Osteocyte (in vitro differentiated cells): ENCODE measurements around the gene PLA2G1B. TPM values are rescaled to one million over a fixed set of nuclear protein-coding genes. Genes with fewer than 3 reads are reported as not detected.
"Not testable (repeated sequence)": the region's sequence is repeated elsewhere in the genome, so short reads cannot be mapped to it uniquely, and the experiment has no call there.

Source experiments
- DNase-seq: peaks from one replicate; pipeline ENCODE4 v3.0.0; 2021; ENCODE audit warnings: mixed read lengths; ENCODE audit not compliant: unreplicated experiment; ENCODE audit errors: extremely low spot score
- H3K27ac Mint-ChIP-seq: one replicate; pipeline ENCODE4 v1.8.0; 2021; ENCODE audit warnings: mild to moderate bottlenecking, mixed read lengths; ENCODE audit not compliant: unreplicated experiment
- H3K27me3 Mint-ChIP-seq: one replicate; pipeline ENCODE4 v1.8.0; 2021; ENCODE audit warnings: mixed read lengths; ENCODE audit not compliant: unreplicated experiment
- H3K36me3 Mint-ChIP-seq: one replicate; pipeline ENCODE4 v1.8.0; 2021; ENCODE audit warnings: mixed read lengths; ENCODE audit not compliant: unreplicated experiment
- H3K4me1 Mint-ChIP-seq: one replicate; pipeline ENCODE4 v1.8.0; 2021; ENCODE audit warnings: mixed read lengths; ENCODE audit not compliant: unreplicated experiment
- H3K4me3 Mint-ChIP-seq: one replicate; pipeline ENCODE4 v1.8.0; 2021; ENCODE audit warnings: mild to moderate bottlenecking, moderate library complexity, mixed read lengths; ENCODE audit not compliant: unreplicated experiment
- H3K9me3 Mint-ChIP-seq: one replicate; pipeline ENCODE4 v1.8.0; 2021; ENCODE audit warnings: mixed read lengths; ENCODE audit not compliant: unreplicated experiment
- CTCF ChIP-seq: fragments of 200-600 bp; sonication (generic); IDR thresholded peaks from 2 replicates; pipeline ENCODE4 v1.5.0; 2021; ENCODE audit warnings: antibody characterized with exemption, mild to moderate bottlenecking, moderate library complexity
- total RNA-seq: library from RNA; stranded (reverse); gene quantifications from 2 replicates; pipeline ENCODE4 v1.2.1, GENCODE V29; 2021

PLA2G1B gene
- total RNA-seq, 1 donor from 2014 or later, result 0.67 TPM

GRCh38 chr12:120337730-120338129, 10.2 kb upstream of the PLA2G1B start:
- Mint-ChIP-seq H3K4me3 (no peak overlapping the region), H3K27ac (no peak overlapping the region), H3K36me3 (peaks cover 2% of the 10 kb centered on the region), H3K27me3 (peaks cover 14% of the 10 kb centered on the region), H3K4me1 (no peaks in the 10 kb centered on the region), H3K9me3 (peaks cover 5% of the 10 kb centered on the region)
- TF ChIP-seq CTCF, result no peak
- DNase-seq, result no peak

- H3K27me3 Mint-ChIP-seq, result peaks cover 24% of the 10 kb centered on the region
- H3K36me3 Mint-ChIP-seq, H3K27ac Mint-ChIP-seq, H3K4me3 Mint-ChIP-seq, H3K9me3 Mint-ChIP-seq, DNase-seq, H3K4me1 Mint-ChIP-seq: not testable (repeated sequence)
These were observed 8.8 kb upstream of the PLA2G1B start for GRCh38 chr12:120336392-120336791.

GRCh38 chr12:120335447-120335846, 7.9 kb upstream of the PLA2G1B start:
- not testable (repeated sequence) for H3K9me3 Mint-ChIP-seq, DNase-seq, H3K4me1 Mint-ChIP-seq, H3K4me3 Mint-ChIP-seq, H3K36me3 Mint-ChIP-seq, H3K27ac Mint-ChIP-seq
- peaks cover 25% of the 10 kb centered on the region for H3K27me3 Mint-ChIP-seq
- TF ChIP-seq CTCF, result peak; percentile 75

- no peak for TF ChIP-seq CTCF
- Mint-ChIP-seq H3K9me3 (no peaks in the 10 kb centered on the region), H3K4me1 (no peaks in the 10 kb centered on the region), H3K36me3 (no peaks in the 10 kb centered on the region), H3K27me3 (peaks cover 14% of the 10 kb centered on the region), H3K4me3 (no peak overlapping the region), H3K27ac (no peak overlapping the region)
- DNase-seq, result no peak
These were observed 4.9 kb upstream of the PLA2G1B start for GRCh38 chr12:120332523-120332922.

- Mint-ChIP-seq H3K4me1 (no peaks in the 10 kb centered on the region), H3K36me3 (no peaks in the 10 kb centered on the region), H3K9me3 (no peaks in the 10 kb centered on the region), H3K27me3 (peaks cover 11% of the 10 kb centered on the region), H3K27ac (no peak overlapping the region), H3K4me3 (no peak overlapping the region)
- no peak for TF ChIP-seq CTCF
- no peak for DNase-seq
These were observed 4.5 kb upstream of the PLA2G1B start for GRCh38 chr12:120332041-120332440.

GRCh38 chr12:120331390-120331789, 3.8 kb upstream of the PLA2G1B start:
- no peak overlapping the region for H3K4me3 Mint-ChIP-seq
- no peaks in the 10 kb centered on the region for H3K36me3 Mint-ChIP-seq
- no peak for TF ChIP-seq CTCF
- no peak for DNase-seq
- H3K4me1 Mint-ChIP-seq, result no peaks in the 10 kb centered on the region
- H3K9me3 Mint-ChIP-seq, result no peaks in the 10 kb centered on the region
- H3K27ac Mint-ChIP-seq, result no peak overlapping the region
- H3K27me3 Mint-ChIP-seq, result peaks cover 11% of the 10 kb centered on the region
